Activated naive CD4-positive, alpha-beta T cell treated with anti-CD3 and anti-CD28 coated beads, Interleukin-2, amount 10 ng/mL, durations not matched to agents 7 days and 5 days (primary cell): Measurements from ENCODE around the gene WDR87.

ENCODE experiments used
- CTCF ChIA-PET: fragments of 350-600 bp; sonication (Branson Sonifier 250); formaldehyde crosslinking; loops from one replicate; lab custom pipeline; 2021; ENCODE audit warnings: antibody characterized with exemption; lab: Charles Lee
- DNase-seq: peaks from one replicate; pipeline ENCODE4 v3.0.0-alpha.2; 2020
- H3K27ac Mint-ChIP-seq: one replicate; pipeline ENCODE4 v1.8.0; 2021; ENCODE audit warnings: mild to moderate bottlenecking, moderate library complexity, mixed read lengths
- H3K27me3 Mint-ChIP-seq: one replicate; pipeline ENCODE4 v1.8.0; 2021; ENCODE audit warnings: mild to moderate bottlenecking, mixed read lengths
- H3K36me3 Mint-ChIP-seq: one replicate; pipeline ENCODE4 v1.8.0; 2021; ENCODE audit warnings: mixed read lengths
- H3K4me1 Mint-ChIP-seq: one replicate; pipeline ENCODE4 v1.8.0; 2021; ENCODE audit warnings: mixed read lengths
- H3K4me3 Mint-ChIP-seq: one replicate; pipeline ENCODE4 v1.8.0; 2021; ENCODE audit warnings: mild to moderate bottlenecking, moderate library complexity, mixed read lengths
- H3K9me3 Mint-ChIP-seq: one replicate; pipeline ENCODE4 v1.8.0; 2021; ENCODE audit warnings: mixed read lengths

Gene WDR87

DNA sequence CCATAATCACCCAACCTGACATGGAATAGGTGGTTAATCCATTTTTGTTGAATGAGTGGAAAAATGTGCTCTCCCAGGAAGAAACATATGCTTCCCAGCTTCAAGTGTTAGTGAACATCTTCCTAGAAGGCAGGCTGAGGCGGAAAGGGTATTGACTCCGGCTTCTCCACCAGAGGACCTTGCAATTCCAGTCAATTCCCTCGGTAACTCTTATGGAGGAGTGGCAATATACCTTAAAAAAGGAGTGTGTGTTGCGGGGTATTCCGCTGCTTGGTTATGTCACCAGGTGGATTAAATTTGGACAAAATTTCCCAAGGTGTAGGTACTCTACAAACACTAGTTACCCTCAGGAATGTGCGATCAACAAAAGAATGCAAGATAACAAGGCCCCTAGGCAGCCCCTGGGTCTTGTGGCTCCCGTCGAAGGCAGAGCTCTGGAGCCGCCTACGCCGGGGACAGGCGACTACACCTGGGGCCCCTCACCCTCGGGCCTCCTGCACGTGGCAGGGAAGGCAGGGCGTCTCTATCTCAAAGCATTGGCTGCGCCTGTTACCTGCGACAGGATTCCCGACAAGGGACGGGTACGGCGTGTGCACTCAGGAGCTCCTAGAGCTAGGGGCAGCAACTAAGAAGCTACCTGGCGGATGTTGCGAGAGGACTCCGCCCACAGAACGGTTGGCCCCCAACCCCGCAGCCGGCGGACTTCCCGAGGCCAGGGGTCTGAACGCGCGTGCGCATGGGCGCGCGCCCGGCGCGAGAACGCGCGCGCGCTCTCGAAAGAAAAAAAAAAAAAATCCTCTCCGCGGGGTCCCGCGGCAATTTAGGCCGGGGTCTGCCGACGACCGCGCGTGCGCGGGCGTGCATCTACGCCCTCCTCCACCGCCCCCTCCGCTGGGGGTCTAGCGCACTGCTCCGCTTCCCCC is at the start of gene WDR87:
Gene WDR87, minus strand, starts transcription at position 649 of the 923 bp plus-strand sequence. CDS start 8,355 bp downstream, outside the sequence.
- Mint-ChIP-seq H3K4me3 (peak within 1 kb of the TSS; percentile 90), H3K4me1 (peaks cover 28% of the 10 kb centered on the region), H3K9me3 (no peaks in the 10 kb centered on the region), H3K36me3 (no peaks in the 10 kb centered on the region), H3K27me3 (peaks cover 10% of the 10 kb centered on the region), H3K27ac (peak within 1 kb of the TSS; percentile 83)
- CTCF ChIA-PET, result interaction anchor here (0.7 to 4.9 kb wide), 6 partner anchors 13 to 430 kb away, joined by 3 to 24 read pairs (median 4); partner anchors contain the start of gene CATSPERG
- peak; percentile 60 for DNase-seq

GRCh38 chr19:37955986-37956385 is 49.6 kb upstream of the WDR87 start:
- H3K4me1 Mint-ChIP-seq, result peaks cover 3% of the 10 kb centered on the region
- no peak overlapping the region for H3K27ac Mint-ChIP-seq
- DNase-seq, result no peak
- H3K27me3 Mint-ChIP-seq, result no peaks in the 10 kb centered on the region
- CTCF ChIA-PET, result no interaction called here
- H3K36me3 Mint-ChIP-seq, result peaks cover 3% of the 10 kb centered on the region
- no peak overlapping the region for H3K4me3 Mint-ChIP-seq
- H3K9me3 Mint-ChIP-seq, result peaks cover 10% of the 10 kb centered on the region

DNA sequence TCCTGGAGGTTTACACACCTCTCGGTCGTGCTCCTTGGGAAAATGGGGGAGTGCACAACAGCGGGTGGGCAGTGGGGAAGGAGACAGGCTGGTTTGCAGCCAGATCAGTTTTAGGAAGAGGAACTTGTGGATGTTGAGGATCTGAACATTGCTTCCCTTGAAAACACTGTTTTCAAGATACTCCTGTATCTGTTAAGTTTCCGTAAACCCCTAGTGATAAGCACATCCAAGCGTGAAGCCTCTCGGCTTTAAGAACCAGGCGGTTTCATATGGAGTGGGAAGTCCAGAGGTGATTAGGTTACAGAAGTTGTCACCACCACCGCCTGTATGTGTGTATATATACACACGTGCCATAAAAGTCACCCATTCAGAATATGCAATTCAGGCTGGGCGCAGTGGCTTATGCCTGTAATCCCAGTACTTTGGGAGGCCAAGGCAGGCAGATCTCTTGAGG is 48.1 kb upstream of the WDR87 start:
- H3K9me3 Mint-ChIP-seq, result peaks cover 10% of the 10 kb centered on the region
- no peak overlapping the region for H3K4me3 Mint-ChIP-seq
- DNase-seq, result no peak
- H3K27me3 Mint-ChIP-seq, result no peaks in the 10 kb centered on the region
- H3K4me1 Mint-ChIP-seq, result peaks cover 3% of the 10 kb centered on the region
- peaks cover 3% of the 10 kb centered on the region for H3K36me3 Mint-ChIP-seq
- CTCF ChIA-PET, result interaction anchor here (0.7 kb wide), 1 partner anchor 14 kb away, joined by 3 read pairs; no protein-coding TSS in a partner anchor
- no peak overlapping the region for H3K27ac Mint-ChIP-seq

DNA sequence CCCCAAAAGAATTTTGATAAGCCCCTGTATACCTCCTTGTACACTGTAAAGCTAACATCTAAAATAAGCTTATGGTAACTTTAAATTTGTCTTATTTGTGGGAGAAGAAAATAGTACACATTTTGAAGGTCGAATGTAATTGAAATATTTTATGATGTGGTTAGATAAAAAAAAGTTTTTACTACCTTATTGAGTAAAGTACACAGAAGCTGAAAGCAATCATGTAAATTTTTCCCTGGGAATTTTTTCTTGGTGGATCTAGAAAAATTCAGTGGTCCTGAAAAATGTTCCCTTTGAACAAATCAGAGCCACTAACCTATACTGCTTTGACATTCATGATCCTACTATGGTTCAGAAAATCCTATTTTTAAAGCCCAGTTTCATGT is 47.5 kb upstream of the WDR87 start:
- Mint-ChIP-seq H3K4me1 (no peaks in the 10 kb centered on the region), H3K27me3 (no peaks in the 10 kb centered on the region), H3K9me3 (peaks cover 10% of the 10 kb centered on the region), H3K4me3 (no peak overlapping the region), H3K36me3 (peaks cover 3% of the 10 kb centered on the region), H3K27ac (no peak overlapping the region)
- no peak for DNase-seq
- CTCF ChIA-PET, result no interaction called here

DNA sequence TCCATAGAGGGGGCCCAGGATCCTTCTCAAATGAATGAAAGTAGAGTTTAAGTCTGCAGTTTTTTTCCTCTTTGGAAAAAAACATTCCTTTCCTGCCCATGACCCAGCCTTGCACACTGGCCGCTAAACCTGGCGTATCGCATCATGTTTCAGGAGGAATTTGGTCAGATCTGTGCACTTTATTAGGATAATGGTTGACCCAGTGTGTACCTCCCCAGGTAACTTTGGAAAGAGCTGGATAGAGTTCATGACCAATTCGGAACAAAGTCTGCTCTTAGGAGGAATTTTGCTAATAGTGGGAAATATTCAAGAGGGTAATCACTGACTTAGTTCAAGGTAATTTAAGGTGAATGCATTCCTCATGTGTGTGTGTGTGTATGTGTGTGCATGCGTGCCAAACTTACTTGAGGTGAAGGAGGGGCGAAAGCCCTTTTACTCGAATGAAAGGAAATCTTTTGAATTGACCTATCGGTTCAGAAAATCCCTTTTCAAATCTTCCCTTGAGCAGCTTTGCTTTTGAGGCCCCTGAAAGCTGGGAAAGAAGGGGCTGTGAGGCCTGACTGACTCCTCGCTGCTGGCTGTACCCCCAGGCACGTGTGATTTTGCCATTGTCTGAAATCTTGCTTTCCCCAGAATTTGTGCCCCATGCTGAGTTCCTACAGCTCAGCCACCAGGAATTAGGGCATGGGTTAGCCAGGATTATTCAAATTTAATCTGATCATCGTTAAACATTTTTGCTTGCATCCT is 47.0 kb upstream of the WDR87 start:
- no peaks in the 10 kb centered on the region for H3K4me1 Mint-ChIP-seq

GRCh38 chr19:37951816-37952210 is 45.4 kb upstream of the WDR87 start:
- Mint-ChIP-seq H3K9me3 (peaks cover 8% of the 10 kb centered on the region), H3K27me3 (no peaks in the 10 kb centered on the region), H3K27ac (no peak overlapping the region), H3K4me3 (no peak overlapping the region), H3K36me3 (no peaks in the 10 kb centered on the region), H3K4me1 (no peaks in the 10 kb centered on the region)
- CTCF ChIA-PET, result no interaction called here
- no peak for DNase-seq

More for the DNA sequence above, 47.0 kb upstream of the WDR87 start:
- peaks cover 3% of the 10 kb centered on the region for H3K36me3 Mint-ChIP-seq
- H3K27me3 Mint-ChIP-seq, result no peaks in the 10 kb centered on the region
- H3K4me3 Mint-ChIP-seq, result no peak overlapping the region
- DNase-seq, result no peak
- peaks cover 10% of the 10 kb centered on the region for H3K9me3 Mint-ChIP-seq
- CTCF ChIA-PET, result no interaction called here
- H3K27ac Mint-ChIP-seq, result no peak overlapping the region

DNA sequence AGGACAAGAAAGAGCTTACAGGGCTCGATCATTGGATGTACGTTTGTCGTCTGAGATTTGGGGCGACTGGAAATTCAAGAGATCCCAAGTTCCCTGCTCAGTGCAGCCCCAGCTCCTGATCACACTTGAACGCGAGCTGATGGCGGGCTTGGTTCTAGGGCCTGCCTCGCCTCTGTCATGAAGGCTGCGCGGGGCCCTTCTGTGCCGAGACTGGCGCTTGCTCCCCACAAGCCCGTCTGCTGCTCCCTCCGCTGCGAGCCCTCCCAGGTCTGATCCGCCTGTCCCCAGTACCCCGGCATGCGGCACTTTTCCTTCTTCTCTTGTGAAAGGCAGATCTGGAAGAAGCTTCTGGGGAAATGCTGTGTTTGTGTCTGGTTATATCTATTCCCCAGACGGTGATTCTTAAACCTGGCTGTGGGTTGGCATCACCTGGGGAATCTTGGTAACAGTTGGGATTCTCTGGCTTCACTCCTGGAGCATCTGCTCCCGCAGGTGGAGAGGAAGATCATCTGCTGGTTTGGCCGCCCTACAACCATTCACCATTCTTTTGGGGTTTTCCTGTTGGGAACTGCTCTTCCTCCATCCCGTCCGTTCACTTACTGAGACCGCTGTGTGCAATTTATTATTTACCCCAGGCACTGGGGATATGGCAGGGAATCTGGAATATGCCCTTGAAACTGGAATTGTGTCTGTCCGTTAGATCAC is 44.2 kb upstream of the WDR87 start:
- Mint-ChIP-seq H3K9me3 (peaks cover 3% of the 10 kb centered on the region), H3K4me1 (no peaks in the 10 kb centered on the region), H3K4me3 (no peak overlapping the region), H3K27me3 (no peaks in the 10 kb centered on the region), H3K36me3 (no peaks in the 10 kb centered on the region), H3K27ac (no peak overlapping the region)
- DNase-seq, result no peak
- CTCF ChIA-PET, result no interaction called here

DNA sequence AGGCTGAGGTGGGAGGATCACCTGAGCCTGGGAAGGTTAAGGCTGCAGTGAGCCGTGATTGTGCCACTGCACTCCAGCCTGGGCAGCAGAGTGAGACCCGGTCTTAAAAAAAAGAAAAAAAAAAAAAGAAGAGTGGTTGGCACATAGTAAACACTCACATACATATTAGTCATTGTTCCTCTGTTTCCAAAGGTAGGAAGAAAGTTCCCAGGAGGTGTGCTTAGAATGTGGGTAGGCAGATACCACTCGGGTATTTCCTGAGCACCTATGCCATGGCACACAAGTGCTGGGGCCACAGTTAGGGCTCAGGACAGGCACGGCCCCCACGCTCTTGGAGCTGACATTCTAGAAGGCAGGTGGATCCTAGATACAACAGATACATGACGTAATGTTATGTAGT is 42.0 kb upstream of the WDR87 start:
- no peaks in the 10 kb centered on the region for H3K36me3 Mint-ChIP-seq
- H3K27ac Mint-ChIP-seq, result no peak overlapping the region
- no peak for DNase-seq
- no peak overlapping the region for H3K4me3 Mint-ChIP-seq
- H3K4me1 Mint-ChIP-seq, result no peaks in the 10 kb centered on the region
- CTCF ChIA-PET, result no interaction called here
- H3K9me3 Mint-ChIP-seq, result no peaks in the 10 kb centered on the region
- no peaks in the 10 kb centered on the region for H3K27me3 Mint-ChIP-seq

DNA sequence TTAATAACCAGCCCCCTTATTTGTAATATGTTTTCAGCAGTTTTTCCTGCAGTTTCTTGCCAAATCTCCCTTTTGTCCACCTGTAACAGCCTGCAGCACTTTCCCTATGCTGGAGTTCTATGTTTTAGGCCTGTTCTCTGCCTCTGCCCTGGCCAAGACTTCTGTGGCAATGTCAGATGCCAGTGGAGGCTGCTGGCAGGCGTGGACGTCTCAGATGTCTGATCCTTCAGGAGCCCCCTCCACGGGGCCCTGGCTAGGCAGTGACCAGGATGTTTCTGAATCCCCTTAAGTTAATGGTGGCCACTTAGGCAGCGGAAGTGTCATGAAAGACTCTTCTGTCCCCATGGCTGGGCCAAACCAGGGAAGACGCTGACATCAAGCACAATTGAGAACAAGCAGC is 41.4 kb upstream of the WDR87 start:
- Mint-ChIP-seq H3K4me1 (no peaks in the 10 kb centered on the region), H3K4me3 (no peak overlapping the region), H3K9me3 (no peaks in the 10 kb centered on the region), H3K36me3 (no peaks in the 10 kb centered on the region), H3K27me3 (no peaks in the 10 kb centered on the region), H3K27ac (no peak overlapping the region)
- CTCF ChIA-PET, result no interaction called here
- DNase-seq, result no peak

- Mint-ChIP-seq H3K4me1 (no peaks in the 10 kb centered on the region), H3K27ac (no peak overlapping the region), H3K27me3 (no peaks in the 10 kb centered on the region), H3K4me3 (no peak overlapping the region), H3K9me3 (no peaks in the 10 kb centered on the region), H3K36me3 (no peaks in the 10 kb centered on the region)
- CTCF ChIA-PET, result interaction anchor here (0.5 kb wide), 1 partner anchor 136 kb away, joined by 5 read pairs; no protein-coding TSS in a partner anchor
- no peak for DNase-seq
Measured at GRCh38 chr19:37946132-37946531, 39.7 kb upstream of the WDR87 start.

- Mint-ChIP-seq H3K4me1 (no peaks in the 10 kb centered on the region), H3K27me3 (no peaks in the 10 kb centered on the region), H3K27ac (no peak overlapping the region), H3K4me3 (no peak overlapping the region), H3K36me3 (no peaks in the 10 kb centered on the region), H3K9me3 (no peaks in the 10 kb centered on the region)
- CTCF ChIA-PET, result no interaction called here
- no peak for DNase-seq
Measured at GRCh38 chr19:37943480-37943879, 37.1 kb upstream of the WDR87 start.

DNA sequence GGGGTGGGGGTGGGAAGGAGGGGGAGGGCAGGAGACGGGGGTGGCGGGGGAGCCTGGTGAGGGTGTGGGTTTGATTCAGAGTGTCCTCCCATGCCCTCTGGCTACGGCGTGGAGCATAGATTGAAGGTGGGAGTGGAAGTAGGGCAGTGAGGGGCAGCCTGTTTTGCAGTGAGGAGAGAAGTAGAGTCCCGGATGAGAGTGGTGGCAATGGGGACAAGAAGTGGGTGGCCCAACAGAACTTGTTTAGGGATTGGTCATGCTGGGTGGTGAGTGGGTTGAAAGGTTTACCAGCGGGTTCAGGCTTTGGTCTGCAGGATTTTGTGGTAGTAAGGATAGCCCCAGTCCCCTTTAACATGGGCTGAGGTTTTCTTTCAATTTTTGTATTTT is 36.1 kb upstream of the WDR87 start:
- no peak overlapping the region for H3K4me3 Mint-ChIP-seq
- H3K27ac Mint-ChIP-seq, result no peak overlapping the region
- DNase-seq, result no peak
- peaks cover 4% of the 10 kb centered on the region for H3K4me1 Mint-ChIP-seq
- H3K9me3 Mint-ChIP-seq, result no peaks in the 10 kb centered on the region
- CTCF ChIA-PET, result no interaction called here
- H3K27me3 Mint-ChIP-seq, result no peaks in the 10 kb centered on the region
- no peaks in the 10 kb centered on the region for H3K36me3 Mint-ChIP-seq

- DNase-seq, result no peak
- H3K27me3 Mint-ChIP-seq, result no peaks in the 10 kb centered on the region
- peaks cover 4% of the 10 kb centered on the region for H3K4me1 Mint-ChIP-seq
- CTCF ChIA-PET, result no interaction called here
- no peaks in the 10 kb centered on the region for H3K9me3 Mint-ChIP-seq
- H3K4me3 Mint-ChIP-seq, result no peak overlapping the region
- H3K36me3 Mint-ChIP-seq, result no peaks in the 10 kb centered on the region
- no peak overlapping the region for H3K27ac Mint-ChIP-seq
Measured at GRCh38 chr19:37941782-37942515, 35.6 kb upstream of the WDR87 start.
